HCT116 (cell line): ENCODE measurements around the gene SNF8. TPM values are rescaled to one million over a fixed set of nuclear protein-coding genes. Genes with fewer than 3 reads are reported as not detected.

ENCODE experiments used
- ATAC-seq: fragments of 200-7000 bp; cut with Tn5 transposase; 2 replicates; pipeline ENCODE4 v1.9.1; 2020; ENCODE audit warnings: mild to moderate bottlenecking, moderate library complexity
- BruUV-seq: library from RNA; stranded (reverse); fragments of 400-500 nt; replicated peaks from 2 replicates; lab custom pipeline; 2021; lab: Mats Ljungman, UMichigan
- CTCF ChIA-PET: fragments of 300-600 bp; sonication (Branson Sonifier 250); formaldehyde crosslinking; loops from one replicate; lab custom pipeline; 2021; ENCODE audit warnings: antibody characterized with exemption; lab: Charles Lee
- POLR2A ChIA-PET: fragments of 300-600, 350-600 bp; sonication (Branson Sonifier 250); formaldehyde crosslinking; loops from one replicate; lab custom pipeline; 2021; ENCODE audit warnings: antibody characterized with exemption; lab: Charles Lee
- RAD21 ChIA-PET, 2 experiments: fragments of 300-600 bp; sonication (Branson Sonifier 250); formaldehyde crosslinking; loops; one replicate each; lab custom pipeline; 2023; ENCODE audit warnings: low total read pairs in 2 of 2; ENCODE audit not compliant: uncharacterized antibody in 2 of 2, unreplicated experiment in 2 of 2, low non-redundant PET in 1 of 2; lab: Charles Lee
- DNase-seq: peaks from one replicate; pipeline ENCODE4 v3.0.0-alpha.2; 2010; ENCODE audit warnings: low read depth, low spot score
- H2AFZ ChIP-seq: fragments of 200-600 bp; shearing (Covaris generic), sonication (generic); 2 replicates; pipeline ENCODE4 v1.6.1; 2017; ENCODE audit warnings: low read depth, mixed run types, mixed read lengths, antibody characterized with exemption, low read length; ENCODE audit not compliant: poor library complexity, severe bottlenecking
- H3K27ac ChIP-seq: 2 replicates; pipeline ENCODE4 v1.5.1; 2012; ENCODE audit warnings: low read depth, low read length
- H3K27me3 ChIP-seq: fragments of 200-600 bp; sonication (generic); 2 replicates; pipeline ENCODE4 v1.6.1; 2016; ENCODE audit warnings: mixed run types, low read length, mixed read lengths; ENCODE audit not compliant: insufficient read depth
- H3K36me3 ChIP-seq, 2 experiments: fragments of 200-500 bp in 1 of 2; fragments of 200-600 bp in 1 of 2; sonication (Bioruptor generic) in 1 of 2; sonication (generic) in 1 of 2; 2 replicates each; pipeline versions ENCODE4 v1.5.1 to v1.6.1; 2014 to 2016; ENCODE audit warnings: low read length in 2 of 2, inconsistent platforms in 1 of 2, mixed read lengths in 1 of 2, mixed run types in 1 of 2; ENCODE audit not compliant: insufficient read depth in 2 of 2, control insufficient read depth in 1 of 2
- H3K4me1 ChIP-seq, 2 experiments: fragments of 200-600 bp in 1 of 2; sonication (generic) in 1 of 2; 2 replicates each; pipeline versions ENCODE4 v1.5.1 to v1.6.1; 2012 to 2017; ENCODE audit warnings: low read length in 2 of 2, inconsistent platforms in 1 of 2, mild to moderate bottlenecking in 1 of 2, mixed read lengths in 1 of 2, mixed run types in 1 of 2, moderate library complexity in 1 of 2; ENCODE audit not compliant: insufficient read depth in 2 of 2, control insufficient read depth in 1 of 2
- H3K4me2 ChIP-seq: fragments of 200-600 bp; sonication (generic); 2 replicates; pipeline ENCODE4 v1.6.1; 2017; ENCODE audit warnings: mixed run types, low read length, mixed read lengths
- H3K4me3 ChIP-seq, 2 experiments: fragments of 200-600 bp in 1 of 2; sonication (generic) in 1 of 2; replicated peaks in 1 of 2; 2 replicates each; pipeline ENCODE4 v1.5.1; 2011 to 2016; ENCODE audit warnings: low read length in 2 of 2, control low read depth in 1 of 2, low read depth in 1 of 2, mild to moderate bottlenecking in 1 of 2, mixed read lengths in 1 of 2, mixed run types in 1 of 2
- H3K79me2 ChIP-seq: fragments of 200-600 bp; sonication (generic); 2 replicates; pipeline ENCODE4 v1.6.1; 2017; ENCODE audit warnings: mild to moderate bottlenecking, mixed run types, low read length, moderate library complexity, mixed read lengths; ENCODE audit not compliant: insufficient read depth
- H3K9ac ChIP-seq: fragments of 200-600 bp; sonication (generic); 2 replicates; pipeline ENCODE4 v1.6.1; 2016; ENCODE audit warnings: low read length, mixed read lengths
- H3K9me2 ChIP-seq: fragments of 200-600 bp; sonication (generic), shearing (Covaris generic); 2 replicates; pipeline ENCODE4 v1.6.1; 2017; ENCODE audit warnings: mixed run types, mild to moderate bottlenecking, moderate library complexity; ENCODE audit not compliant: insufficient read depth
- H3K9me3 ChIP-seq, 2 experiments: fragments of 200-500 bp in 1 of 2; fragments of 200-600 bp in 1 of 2; sonication (Bioruptor generic) in 1 of 2; sonication (generic) in 1 of 2; 2 replicates each; pipeline ENCODE4 v1.6.1; 2014 to 2017; ENCODE audit warnings: low read length in 2 of 2, mixed read lengths in 2 of 2, inconsistent platforms in 1 of 2, low read depth in 1 of 2, mild to moderate bottlenecking in 1 of 2, mixed run types in 1 of 2, moderate library complexity in 1 of 2; ENCODE audit not compliant: control insufficient read depth in 1 of 2, insufficient read depth in 1 of 2
- H4K20me1 ChIP-seq: fragments of 200-600 bp; sonication (generic), shearing (Covaris generic); 2 replicates; pipeline ENCODE4 v1.6.1; 2017; ENCODE audit warnings: mixed run types, mild to moderate bottlenecking, moderate library complexity; ENCODE audit not compliant: insufficient read depth
- CEBPB ChIP-seq: IDR thresholded peaks from 2 replicates; pipeline ENCODE4 v1.6.1; 2012; ENCODE audit warnings: low read depth
- ELF1 ChIP-seq: IDR thresholded peaks from 2 replicates; pipeline ENCODE4 v1.6.1; 2012; ENCODE audit warnings: low read depth, borderline replicate concordance
- EZH2 ChIP-seq: fragments of 200-600 bp; sonication (generic); IDR thresholded peaks from 2 replicates; pipeline ENCODE4 v1.6.1; 2017; ENCODE audit warnings: antibody characterized with exemption, mixed run types
- EZH2phosphoT487 ChIP-seq: fragments of 200-600 bp; IDR thresholded peaks from 2 replicates; pipeline ENCODE4 v1.6.1; 2018; ENCODE audit warnings: antibody characterized with exemption, borderline replicate concordance
- JUND ChIP-seq: IDR thresholded peaks from 2 replicates; pipeline ENCODE4 v1.6.1; 2012
- POLR2A ChIP-seq: IDR thresholded peaks from 2 replicates; pipeline ENCODE4 v1.7.0; 2011; ENCODE audit warnings: borderline replicate concordance; ENCODE audit not compliant: insufficient read depth, insufficient read length; ENCODE audit errors: extremely low read depth
- SP1 ChIP-seq: IDR thresholded peaks from 2 replicates; pipeline ENCODE4 v1.6.1; 2012; ENCODE audit warnings: low read depth
- TCF7L2 ChIP-seq: IDR thresholded peaks from 2 replicates; pipeline ENCODE4 v1.7.0; 2011; ENCODE audit warnings: borderline replicate concordance, inconsistent platforms; ENCODE audit not compliant: insufficient read depth, insufficient read length; ENCODE audit errors: extremely low read depth
- ZFX ChIP-seq: fragments of 450-650 bp; IDR thresholded peaks from 2 replicates; pipeline ENCODE4 v1.6.1; 2017
- ZNF274 ChIP-seq: fragments of 200-500 bp; sonication (Bioruptor generic); IDR thresholded peaks from 2 replicates; pipeline ENCODE4 v1.6.1; 2014; ENCODE audit warnings: mild to moderate bottlenecking, low read depth, low read length, inconsistent platforms
- intact Hi-C: fragments of 100-400 bp; cut with micrococcal nuclease; formaldehyde crosslinking; loops from 2 replicates; pipeline ENCODE4 v1.10.0; 2022
- total RNA-seq: library from RNA; stranded (reverse); gene quantifications from one replicate; pipeline ENCODE4 v1.2.1, GENCODE V29; 2021; ENCODE audit not compliant: unreplicated experiment
- TF ChIP-seq, protein P1 (sequence below): IDR thresholded peaks from 2 replicates; pipeline ENCODE4 v1.6.1; 2012; ENCODE audit warnings: low read depth
- TF ChIP-seq, protein P2 (sequence below): IDR thresholded peaks from 2 replicates; pipeline ENCODE4 v1.6.1; 2011; ENCODE audit warnings: mild to moderate bottlenecking, low read length, moderate library complexity; ENCODE audit not compliant: insufficient replicate concordance; ENCODE audit errors: extremely low read depth
- TF ChIP-seq, protein P3 (sequence below): IDR thresholded peaks from 2 replicates; pipeline ENCODE4 v1.6.1; 2012

SNF8 gene
- total RNA-seq, 1 experiment from 2014 or later = 178 TPM

DNA sequence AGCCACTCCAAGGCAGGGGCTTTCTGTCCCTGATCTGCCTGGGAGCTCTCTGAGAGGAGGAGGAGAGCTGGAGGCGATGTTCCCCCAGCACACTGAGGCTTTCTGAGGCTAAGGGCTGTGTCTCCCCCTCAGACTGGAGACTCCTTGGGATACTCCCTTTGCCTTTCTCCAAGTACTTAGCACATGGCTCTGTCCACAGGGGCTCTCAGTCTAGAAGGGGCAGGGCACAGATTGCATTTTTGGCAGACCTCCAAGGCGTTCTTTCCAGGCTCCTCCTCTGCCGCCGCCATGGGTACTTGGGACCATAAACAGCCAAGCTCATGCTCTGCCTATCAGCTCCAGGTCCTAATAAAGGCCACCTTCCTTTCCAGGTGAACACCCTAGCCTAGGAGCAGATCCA lies 25.6 kb upstream of the SNF8 start:
- ATAC-seq (no peak), DNase-seq (no peak)
- CTCF ChIA-PET = no interaction called here
- Histone ChIP-seq H3K27me3 (no peaks in the 10 kb centered on the region), H3K9ac (no peak overlapping the region), H3K9me2 (no peaks in the 10 kb centered on the region), H3K79me2 (no peaks in the 10 kb centered on the region), H3K4me2 (peak overlapping the region; percentile 74), H3K4me3 (no peak overlapping the region), H3K36me3 (no peaks in the 10 kb centered on the region), H4K20me1 (no peaks in the 10 kb centered on the region), H3K9me3 (no peaks in the 10 kb centered on the region), H3K27ac (no peak overlapping the region), H3K4me1 (peaks cover 46 to 50% of the 10 kb centered on the region in 2 experiments), H2AFZ (no peak overlapping the region)
- TF ChIP-seq SP1 = no peak
- TF ChIP-seq POLR2A = no peak
- TF ChIP-seq TCF7L2 = no peak
- no peak for TF ChIP-seq JUND
- RAD21 ChIA-PET = no interaction called here
- intact Hi-C loops = no loop called here
- POLR2A ChIA-PET = interaction anchor here (0.6 to 4.2 kb wide), 3 partner anchors 9 to 71 kb away, joined by 3 to 17 read pairs (median 4); partner anchors contain the start of gene SNF8
- no TSS peak for BruUV-seq

DNA sequence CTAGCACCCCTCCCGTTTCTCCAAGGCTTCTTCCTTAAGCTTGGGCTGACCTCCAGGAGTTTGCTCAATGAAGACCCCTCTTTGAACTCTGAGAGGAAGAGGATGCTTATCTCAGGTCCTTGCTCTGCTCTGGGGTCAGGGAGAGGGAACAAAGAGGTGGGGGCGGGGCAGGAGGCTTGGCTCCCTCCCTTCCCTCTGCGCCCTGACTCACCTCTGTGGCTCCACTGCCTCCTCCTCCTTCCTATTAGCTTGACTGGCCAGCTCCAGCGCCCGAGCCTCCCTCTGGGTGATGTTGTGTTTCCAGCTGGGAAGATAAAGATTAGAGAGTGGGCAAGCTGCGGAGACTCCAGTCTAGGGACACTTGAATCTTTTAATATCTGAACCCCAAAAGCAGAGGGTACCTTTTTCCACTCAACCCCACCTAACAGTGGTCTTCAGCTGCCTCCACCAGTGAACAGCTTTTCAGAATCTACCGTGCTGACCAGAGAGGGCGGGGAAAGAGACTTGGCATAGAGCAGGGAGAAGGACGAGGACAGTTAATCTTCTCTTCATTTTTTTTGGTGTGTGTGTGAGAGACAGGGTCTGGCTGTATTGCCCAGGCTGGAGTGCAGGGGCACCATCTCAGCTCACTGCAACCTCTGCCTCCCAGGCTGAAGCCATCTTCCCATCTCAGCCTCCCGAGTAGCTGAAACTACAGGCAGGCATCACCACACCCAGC lies 17.0 kb upstream of the SNF8 start:
- Histone ChIP-seq H3K9ac (peak overlapping the region; percentile 8; the same call in 1 of the 2 replicates), H3K4me2 (peak overlapping the region; percentile 66), H2AFZ (peak overlapping the region; percentile 77), H3K79me2 (no peaks in the 10 kb centered on the region), H4K20me1 (no peaks in the 10 kb centered on the region), H3K4me1 (peaks cover 11 to 26% of the 10 kb centered on the region in 2 experiments), H3K36me3 (no peaks in the 10 kb centered on the region), H3K4me3 (peak overlapping the region in 1 of 2 experiments; percentile 10; a peak in 2 of 4 replicates), H3K27me3 (no peaks in the 10 kb centered on the region), H3K9me2 (no peaks in the 10 kb centered on the region), H3K27ac (no peak overlapping the region; the same call in 1 of the 2 replicates), H3K9me3 (no peaks in the 10 kb centered on the region)
- ATAC-seq (peak; percentile 90), DNase-seq (no peak)
- BruUV-seq = no TSS peak
- ChIA-PET CTCF (interaction anchor here (1.0 to 3.3 kb wide), 2 partner anchors 71 to 77 kb away, joined by 4 to 20 read pairs; no protein-coding TSS in a partner anchor), RAD21 (interaction anchor here in 1 of 2 experiments (1.8 kb wide), 1 partner anchor 71 kb away, joined by 4 read pairs; no protein-coding TSS in a partner anchor), POLR2A (interaction anchor here (0.9 to 3.8 kb wide), 5 partner anchors 10 to 77 kb away, joined by 3 to 17 read pairs (median 3); partner anchors contain the start of gene SNF8)
- intact Hi-C loops = no loop called here
- TF ChIP-seq, protein P1, sequence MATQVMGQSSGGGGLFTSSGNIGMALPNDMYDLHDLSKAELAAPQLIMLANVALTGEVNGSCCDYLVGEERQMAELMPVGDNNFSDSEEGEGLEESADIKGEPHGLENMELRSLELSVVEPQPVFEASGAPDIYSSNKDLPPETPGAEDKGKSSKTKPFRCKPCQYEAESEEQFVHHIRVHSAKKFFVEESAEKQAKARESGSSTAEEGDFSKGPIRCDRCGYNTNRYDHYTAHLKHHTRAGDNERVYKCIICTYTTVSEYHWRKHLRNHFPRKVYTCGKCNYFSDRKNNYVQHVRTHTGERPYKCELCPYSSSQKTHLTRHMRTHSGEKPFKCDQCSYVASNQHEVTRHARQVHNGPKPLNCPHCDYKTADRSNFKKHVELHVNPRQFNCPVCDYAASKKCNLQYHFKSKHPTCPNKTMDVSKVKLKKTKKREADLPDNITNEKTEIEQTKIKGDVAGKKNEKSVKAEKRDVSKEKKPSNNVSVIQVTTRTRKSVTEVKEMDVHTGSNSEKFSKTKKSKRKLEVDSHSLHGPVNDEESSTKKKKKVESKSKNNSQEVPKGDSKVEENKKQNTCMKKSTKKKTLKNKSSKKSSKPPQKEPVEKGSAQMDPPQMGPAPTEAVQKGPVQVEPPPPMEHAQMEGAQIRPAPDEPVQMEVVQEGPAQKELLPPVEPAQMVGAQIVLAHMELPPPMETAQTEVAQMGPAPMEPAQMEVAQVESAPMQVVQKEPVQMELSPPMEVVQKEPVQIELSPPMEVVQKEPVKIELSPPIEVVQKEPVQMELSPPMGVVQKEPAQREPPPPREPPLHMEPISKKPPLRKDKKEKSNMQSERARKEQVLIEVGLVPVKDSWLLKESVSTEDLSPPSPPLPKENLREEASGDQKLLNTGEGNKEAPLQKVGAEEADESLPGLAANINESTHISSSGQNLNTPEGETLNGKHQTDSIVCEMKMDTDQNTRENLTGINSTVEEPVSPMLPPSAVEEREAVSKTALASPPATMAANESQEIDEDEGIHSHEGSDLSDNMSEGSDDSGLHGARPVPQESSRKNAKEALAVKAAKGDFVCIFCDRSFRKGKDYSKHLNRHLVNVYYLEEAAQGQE = no peak
- TF ChIP-seq, protein P2, sequence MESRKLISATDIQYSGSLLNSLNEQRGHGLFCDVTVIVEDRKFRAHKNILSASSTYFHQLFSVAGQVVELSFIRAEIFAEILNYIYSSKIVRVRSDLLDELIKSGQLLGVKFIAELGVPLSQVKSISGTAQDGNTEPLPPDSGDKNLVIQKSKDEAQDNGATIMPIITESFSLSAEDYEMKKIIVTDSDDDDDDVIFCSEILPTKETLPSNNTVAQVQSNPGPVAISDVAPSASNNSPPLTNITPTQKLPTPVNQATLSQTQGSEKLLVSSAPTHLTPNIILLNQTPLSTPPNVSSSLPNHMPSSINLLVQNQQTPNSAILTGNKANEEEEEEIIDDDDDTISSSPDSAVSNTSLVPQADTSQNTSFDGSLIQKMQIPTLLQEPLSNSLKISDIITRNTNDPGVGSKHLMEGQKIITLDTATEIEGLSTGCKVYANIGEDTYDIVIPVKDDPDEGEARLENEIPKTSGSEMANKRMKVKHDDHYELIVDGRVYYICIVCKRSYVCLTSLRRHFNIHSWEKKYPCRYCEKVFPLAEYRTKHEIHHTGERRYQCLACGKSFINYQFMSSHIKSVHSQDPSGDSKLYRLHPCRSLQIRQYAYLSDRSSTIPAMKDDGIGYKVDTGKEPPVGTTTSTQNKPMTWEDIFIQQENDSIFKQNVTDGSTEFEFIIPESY = no peak
- no peak for TF ChIP-seq ZNF274
- TF ChIP-seq ZFX = no peak
- TF ChIP-seq ELF1 = no peak
- TF ChIP-seq, protein P3, sequence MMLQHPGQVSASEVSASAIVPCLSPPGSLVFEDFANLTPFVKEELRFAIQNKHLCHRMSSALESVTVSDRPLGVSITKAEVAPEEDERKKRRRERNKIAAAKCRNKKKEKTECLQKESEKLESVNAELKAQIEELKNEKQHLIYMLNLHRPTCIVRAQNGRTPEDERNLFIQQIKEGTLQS = no peak
- no peak for TF ChIP-seq EZH2
- TF ChIP-seq SP1 = no peak
- TF ChIP-seq CEBPB = no peak
- TF ChIP-seq EZH2phosphoT487 = no peak
